ENCODE measurements around the gene VSIG10L. TPM values are rescaled to one million over a fixed set of nuclear protein-coding genes. Genes with fewer than 3 reads are reported as not detected.

VSIG10L gene
- polyA plus RNA-seq: 1.5 TPM

- peak within 1 kb of the TSS; percentile 71 to 99 (median 77) for H3K27ac Mint-ChIP-seq
- no peaks in the 10 kb centered on the region for H3K9me3 Mint-ChIP-seq
- H3K36me3 Mint-ChIP-seq: no peaks in the 10 kb centered on the region
- peak within 1 kb of the TSS; percentile 63 to 87 (median 87) for H3K4me3 Mint-ChIP-seq
- peaks cover 33 to 43% (median 33%) of the 10 kb centered on the region in 3 donors for H3K4me1 Mint-ChIP-seq
- no peaks in the 10 kb centered on the region for H3K27me3 Mint-ChIP-seq
Measured at GRCh38 chr19:51341976-51342580, at the start of gene VSIG10L. Gene VSIG10L (minus strand): TSS chr19:51342139. CDS start chr19:51342124, 15 bp downstream.

GRCh38 chr19:51391073-51391611 lies 49.2 kb upstream of the VSIG10L start:
- H3K27me3 Mint-ChIP-seq: no peaks in the 10 kb centered on the region
- peaks cover 17 to 26% (median 18%) of the 10 kb centered on the region in 3 donors for H3K4me1 Mint-ChIP-seq
- H3K27ac Mint-ChIP-seq: peak overlapping the region in 2 of 3 donors; percentile 7 to 78
- H3K36me3 Mint-ChIP-seq: peaks cover 1% of the 10 kb centered on the region
- H3K9me3 Mint-ChIP-seq: no peaks in the 10 kb centered on the region
- H3K4me3 Mint-ChIP-seq: peak overlapping the region in 3 of 4 donors; percentile 41 to 70 (median 54)

DNA sequence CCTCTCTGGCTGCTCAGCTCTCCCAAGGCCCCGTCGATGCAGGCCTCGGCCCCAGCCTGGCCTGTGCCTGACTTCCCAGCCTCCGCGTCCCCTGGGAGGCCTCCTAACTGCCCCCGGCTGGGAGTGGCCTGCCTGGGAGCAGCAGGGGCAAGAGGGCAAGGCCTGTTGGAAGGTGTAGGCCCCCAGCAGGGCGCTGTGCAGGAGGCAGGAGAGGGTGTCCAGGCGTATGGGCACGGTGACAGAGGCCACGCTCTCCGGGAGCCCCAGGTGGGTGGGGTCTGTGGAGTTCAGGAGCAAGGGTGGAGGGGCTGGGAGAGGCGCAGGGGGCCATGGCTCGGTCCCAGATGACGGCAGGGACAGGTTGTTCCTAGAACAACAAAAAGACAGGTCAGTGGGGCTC lies 47.2 kb upstream of the VSIG10L start:
- peaks cover 1% of the 10 kb centered on the region for H3K36me3 Mint-ChIP-seq
- H3K4me3 Mint-ChIP-seq: no peak overlapping the region
- peaks cover 5 to 9% (median 5%) of the 10 kb centered on the region in 3 donors for H3K4me1 Mint-ChIP-seq
- no peaks in the 10 kb centered on the region for H3K27me3 Mint-ChIP-seq
- no peaks in the 10 kb centered on the region for H3K9me3 Mint-ChIP-seq
- no peak overlapping the region for H3K27ac Mint-ChIP-seq

DNA sequence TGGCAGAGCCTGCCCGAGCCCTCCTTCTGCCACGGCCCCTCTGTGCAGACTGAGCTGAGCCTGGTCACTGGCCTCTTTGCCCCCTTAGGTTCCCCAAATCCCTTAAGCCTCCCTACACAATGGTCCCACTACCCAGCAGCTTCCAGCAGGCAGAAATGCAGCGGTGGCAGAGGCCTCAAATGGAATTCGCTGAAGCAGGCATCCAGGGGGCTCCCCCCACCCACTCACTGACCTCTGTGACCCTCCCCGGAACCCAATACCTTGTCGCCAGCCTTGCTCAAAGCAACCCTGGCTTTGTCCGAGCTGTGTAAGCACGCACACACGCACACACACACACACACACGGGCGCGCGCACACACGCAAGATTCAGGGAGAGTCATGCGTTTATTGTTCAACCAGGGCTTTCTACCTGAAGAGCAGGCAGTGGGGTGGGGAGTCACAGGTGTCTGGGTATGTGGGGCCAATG lies 46.0 kb upstream of the VSIG10L start, which contains the start of gene LIM2:
TSS of gene LIM2 (minus strand) at position 51 of the 466 bp plus-strand sequence. CDS start 531 bp downstream, outside the sequence.
- Mint-ChIP-seq H3K4me3 (peak within 1 kb of the TSS in 3 of 4 donors; percentile 3 to 55 (median 18)), H3K27me3 (no peaks in the 10 kb centered on the region), H3K9me3 (no peaks in the 10 kb centered on the region), H3K27ac (peak within 1 kb of the TSS in 2 of 3 donors; percentile 15 to 40), H3K36me3 (peaks cover 1% of the 10 kb centered on the region), H3K4me1 (peaks cover 1 to 6% (median 2%) of the 10 kb centered on the region in 3 donors)

- H3K27me3 Mint-ChIP-seq: no peaks in the 10 kb centered on the region
- no peaks in the 10 kb centered on the region for H3K9me3 Mint-ChIP-seq
- peaks cover 1% of the 10 kb centered on the region for H3K36me3 Mint-ChIP-seq
- no peak overlapping the region for H3K4me3 Mint-ChIP-seq
- peak overlapping the region in 2 of 3 donors; percentile 15 to 40 for H3K27ac Mint-ChIP-seq
- H3K4me1 Mint-ChIP-seq: peaks cover 0 to 6% (median 2%) of the 10 kb centered on the region in 3 donors
Measured at GRCh38 chr19:51386882-51387520, 45.1 kb upstream of the VSIG10L start.

GRCh38 chr19:51382004-51382403 lies 40.1 kb upstream of the VSIG10L start:
- no peak overlapping the region for H3K4me3 Mint-ChIP-seq
- no peak overlapping the region for H3K27ac Mint-ChIP-seq
- no peaks in the 10 kb centered on the region for H3K4me1 Mint-ChIP-seq

DNA sequence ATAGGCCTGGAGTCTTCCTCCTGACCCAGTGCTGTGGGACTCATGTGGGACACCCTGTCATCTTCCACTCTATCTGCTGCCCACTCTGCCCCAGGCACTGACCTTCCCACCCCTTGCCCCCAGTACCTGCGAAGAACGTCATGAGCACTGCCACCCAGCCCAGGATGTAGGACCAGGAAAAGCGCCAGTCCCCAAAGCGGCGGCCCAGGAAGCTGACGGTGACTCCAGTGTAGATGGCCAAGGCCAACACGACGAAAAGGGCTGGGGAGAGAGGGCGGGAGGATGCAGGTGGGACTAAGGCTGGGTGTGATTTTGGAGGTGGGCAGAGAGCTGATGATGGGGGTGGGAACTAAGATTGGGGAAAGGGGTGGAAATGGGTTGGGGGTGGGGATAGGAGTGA lies 38.4 kb upstream of the VSIG10L start:
- H3K4me1 Mint-ChIP-seq: peaks cover 0 to under 1% (median 0%) of the 10 kb centered on the region in 3 donors
- no peaks in the 10 kb centered on the region for H3K27me3 Mint-ChIP-seq
- H3K27ac Mint-ChIP-seq: no peak overlapping the region

More at GRCh38 chr19:51382004-51382403, 40.1 kb upstream of the VSIG10L start:
- Mint-ChIP-seq H3K27me3 (no peaks in the 10 kb centered on the region), H3K36me3 (no peaks in the 10 kb centered on the region), H3K9me3 (peaks cover 0 to 1% (median 0%) of the 10 kb centered on the region in 3 donors)

DNA sequence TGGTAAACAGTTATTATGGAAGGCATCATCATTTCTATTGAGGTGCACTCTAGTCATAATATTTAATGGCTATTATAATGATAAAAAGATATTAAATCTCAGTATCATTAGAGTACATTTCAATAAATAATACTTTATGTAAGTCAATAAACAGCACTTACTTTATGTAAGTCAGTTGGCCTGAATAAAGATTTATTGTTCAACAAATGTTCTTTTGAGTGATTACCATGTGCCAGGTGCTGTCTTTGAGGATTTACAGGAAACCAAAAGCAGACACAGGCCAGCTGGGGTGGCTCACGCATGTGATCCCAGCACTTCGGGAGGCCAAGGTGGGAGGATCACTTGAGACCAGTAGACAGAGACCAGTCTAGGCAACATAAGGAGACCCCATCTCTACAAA lies 35.5 kb upstream of the VSIG10L start:
- no peaks in the 10 kb centered on the region for H3K27me3 Mint-ChIP-seq
- H3K36me3 Mint-ChIP-seq: no peaks in the 10 kb centered on the region
- peaks cover 0 to 1% (median 0%) of the 10 kb centered on the region in 3 donors for H3K9me3 Mint-ChIP-seq
- H3K27ac Mint-ChIP-seq: no peak overlapping the region
- peaks cover 0 to 5% (median 3%) of the 10 kb centered on the region in 3 donors for H3K4me1 Mint-ChIP-seq
- H3K4me3 Mint-ChIP-seq: no peak overlapping the region

More for the DNA sequence above, 38.4 kb upstream of the VSIG10L start:
- peaks cover 0 to 1% (median 0%) of the 10 kb centered on the region in 3 donors for H3K9me3 Mint-ChIP-seq
- H3K4me3 Mint-ChIP-seq: no peak overlapping the region
- H3K36me3 Mint-ChIP-seq: no peaks in the 10 kb centered on the region

GRCh38 chr19:51375504-51376221 lies 33.7 kb upstream of the VSIG10L start:
- Mint-ChIP-seq H3K9me3 (no peaks in the 10 kb centered on the region), H3K4me3 (peak overlapping the region in 1 of 4 donors; percentile 2), H3K27ac (no peak overlapping the region), H3K36me3 (no peaks in the 10 kb centered on the region), H3K27me3 (no peaks in the 10 kb centered on the region), H3K4me1 (peaks cover 0 to 5% (median 3%) of the 10 kb centered on the region in 3 donors)

DNA sequence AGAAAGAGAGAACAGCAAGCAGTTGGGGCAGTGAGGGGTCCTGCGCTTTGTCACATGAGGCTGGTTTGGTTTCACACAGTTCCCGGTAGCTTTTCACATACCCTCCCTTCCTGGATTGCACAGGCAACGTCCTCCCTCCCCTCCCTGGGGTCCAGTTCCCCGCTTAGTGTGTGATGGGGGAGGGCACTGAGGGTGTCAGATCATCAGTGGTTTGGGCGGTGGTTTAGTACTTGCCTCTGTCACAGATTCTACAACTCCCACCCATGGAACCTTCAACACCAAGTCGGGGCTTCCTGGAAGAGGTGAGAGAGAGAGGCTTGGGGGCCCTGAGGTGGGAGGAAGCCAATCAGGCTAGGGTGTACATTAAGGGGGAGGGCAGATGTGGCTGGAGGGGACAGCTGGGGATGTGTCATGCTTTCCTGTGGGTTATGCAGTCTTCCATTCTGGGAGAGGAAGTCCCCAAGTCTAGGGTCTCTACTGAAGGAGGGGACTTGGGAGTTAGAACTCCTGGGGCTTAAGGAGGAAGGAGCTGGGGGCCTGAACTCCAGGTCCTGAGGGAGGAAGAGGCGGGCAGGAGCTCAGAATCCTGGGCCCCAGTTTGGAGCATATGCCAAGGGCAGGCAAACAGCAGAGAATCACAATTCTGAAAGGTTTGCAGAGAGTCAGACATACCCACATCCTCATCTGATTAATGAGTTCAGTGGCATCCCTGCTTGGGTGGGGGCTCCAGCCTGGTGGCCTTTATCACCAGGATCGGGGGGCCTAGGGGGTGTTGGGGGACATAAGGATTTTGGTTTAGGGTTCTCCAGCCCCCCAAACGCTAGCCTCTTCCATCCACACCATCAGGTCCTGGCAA lies 30.9 kb upstream of the VSIG10L start, which contains the start of gene NKG7:
TSS of gene NKG7 (minus strand) at position 6 of the 856 bp plus-strand sequence. CDS start 119 bp downstream, outside the sequence.
- Mint-ChIP-seq H3K9me3 (no peaks in the 10 kb centered on the region), H3K4me3 (peak within 1 kb of the TSS in 3 of 4 donors; percentile 12 to 60 (median 54)), H3K27me3 (no peaks in the 10 kb centered on the region), H3K4me1 (peaks cover 0 to 8% (median 5%) of the 10 kb centered on the region in 3 donors), H3K27ac (peak within 1 kb of the TSS in 2 of 3 donors; percentile 60 to 80), H3K36me3 (no peaks in the 10 kb centered on the region)

DNA sequence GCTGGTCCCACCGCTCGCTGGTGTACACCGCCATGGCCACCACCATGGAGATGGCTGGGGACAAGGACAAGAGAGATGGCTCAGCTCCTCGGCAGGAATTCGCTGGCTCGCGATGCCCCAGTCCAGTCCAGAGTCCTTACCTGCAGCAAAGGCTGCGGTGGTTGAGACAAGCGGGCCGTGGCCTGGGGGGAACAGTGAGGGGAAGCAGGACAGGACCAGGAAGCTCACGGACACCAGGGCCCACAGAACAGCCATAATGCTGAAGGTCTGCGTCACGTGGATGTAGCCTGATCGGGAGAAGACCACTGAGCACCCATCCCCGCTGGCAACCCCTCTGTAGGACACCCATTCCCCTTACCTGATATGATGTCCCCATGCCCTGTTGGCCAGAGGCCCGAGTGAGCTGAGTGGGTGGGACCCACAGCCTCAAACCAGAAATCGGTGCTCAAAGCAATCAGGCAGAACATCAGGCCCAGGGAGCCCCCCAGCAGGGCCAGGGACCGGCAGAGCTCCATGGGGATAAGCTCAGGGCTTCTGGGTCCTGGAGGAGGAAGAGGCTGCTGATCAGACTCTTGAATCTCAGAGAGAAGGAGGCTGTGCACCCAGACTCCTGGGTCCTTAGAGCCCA lies 30.2 kb upstream of the VSIG10L start:
- Mint-ChIP-seq H3K9me3 (no peaks in the 10 kb centered on the region), H3K4me1 (peaks cover 0 to 8% (median 5%) of the 10 kb centered on the region in 3 donors), H3K4me3 (peak overlapping the region in 2 of 4 donors; percentile 12 to 18), H3K27ac (peak overlapping the region in 1 of 3 donors; percentile 60), H3K27me3 (no peaks in the 10 kb centered on the region), H3K36me3 (no peaks in the 10 kb centered on the region)

- Mint-ChIP-seq H3K9me3 (no peaks in the 10 kb centered on the region), H3K27ac (peak overlapping the region in 1 of 3 donors; percentile 80), H3K36me3 (no peaks in the 10 kb centered on the region), H3K27me3 (no peaks in the 10 kb centered on the region), H3K4me1 (peaks cover 0 to 8% (median 5%) of the 10 kb centered on the region in 3 donors), H3K4me3 (peak overlapping the region in 3 of 4 donors; percentile 12 to 55 (median 54))
Measured at GRCh38 chr19:51371186-51371690, 29.3 kb upstream of the VSIG10L start.

DNA sequence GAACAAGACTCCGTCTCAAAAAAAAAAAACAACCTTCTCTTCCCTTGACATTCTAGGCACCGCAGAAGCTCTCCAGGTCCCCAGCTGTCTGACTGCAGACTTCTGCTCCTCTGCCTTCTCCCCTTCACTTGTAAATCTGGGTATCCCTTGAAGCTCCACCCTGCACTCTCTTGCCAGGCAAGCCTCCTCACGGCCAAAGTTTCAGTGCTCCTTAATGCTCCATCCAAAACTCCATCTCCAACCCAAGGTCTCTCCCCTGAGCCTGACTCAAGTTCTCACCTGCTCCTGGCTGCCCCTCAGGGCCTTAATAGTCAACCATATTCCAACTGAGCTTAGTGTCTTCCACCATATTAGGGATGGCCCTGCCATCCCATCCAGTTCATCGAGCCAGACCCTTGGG lies 28.3 kb upstream of the VSIG10L start:
- peak overlapping the region in 2 of 3 donors; percentile 7 to 71 for H3K27ac Mint-ChIP-seq
- no peaks in the 10 kb centered on the region for H3K36me3 Mint-ChIP-seq
- H3K4me3 Mint-ChIP-seq: peak overlapping the region in 3 of 4 donors; percentile 70 to 81 (median 80)
- peaks cover 6 to 10% (median 9%) of the 10 kb centered on the region in 3 donors for H3K4me1 Mint-ChIP-seq
- H3K9me3 Mint-ChIP-seq: no peaks in the 10 kb centered on the region
- no peaks in the 10 kb centered on the region for H3K27me3 Mint-ChIP-seq

Data from IgD-negative memory B cell (primary cell).